NOMO-1 treated with DMSO at 0.1 percent for 48 hours (cell line): ENCODE results near the gene ADAM10.

Experiments
- DNase-seq: peaks from one replicate; lab custom pipeline; 2025; ENCODE audit not compliant: unreplicated experiment; lab: John Stamatoyannopoulos, UW

Gene ADAM10

GRCh38 chr15:58584789-58585461 lies 164.6 kb downstream of the ADAM10 start:
- no peak for DNase-seq

- DNase-seq = no peak
Measured at GRCh38 chr15:58583171-58583908, 166.2 kb downstream of the ADAM10 start.

GRCh38 chr15:58582160-58582559 lies 167.3 kb downstream of the ADAM10 start:
- no peak for DNase-seq

- DNase-seq = no peak
Measured at GRCh38 chr15:58576657-58577056, 172.8 kb downstream of the ADAM10 start.

GRCh38 chr15:58575045-58575786 lies 174.3 kb downstream of the ADAM10 start:
- no peak for DNase-seq

- DNase-seq = no peak
Measured at GRCh38 chr15:58574631-58575030, 174.9 kb downstream of the ADAM10 start.

GRCh38 chr15:58573270-58573669 lies 176.2 kb downstream of the ADAM10 start:
- DNase-seq = no peak

- DNase-seq = no peak
Measured at GRCh38 chr15:58572521-58572920, 177.0 kb downstream of the ADAM10 start.

GRCh38 chr15:58571491-58571890 lies 178.0 kb downstream of the ADAM10 start:
- no peak for DNase-seq

GRCh38 chr15:58569455-58569854 lies 180.1 kb downstream of the ADAM10 start:
- no peak for DNase-seq

- no peak for DNase-seq
Measured at GRCh38 chr15:58568157-58568571, 181.3 kb downstream of the ADAM10 start.

- DNase-seq = no peak
Measured at GRCh38 chr15:58566029-58566428, 183.5 kb downstream of the ADAM10 start.

- no peak for DNase-seq
Measured at GRCh38 chr15:58565619-58566018, 183.9 kb downstream of the ADAM10 start.

- no peak for DNase-seq
Measured at GRCh38 chr15:58564981-58565380, 184.5 kb downstream of the ADAM10 start.

- no peak for DNase-seq
Measured at GRCh38 chr15:58562135-58562534, 187.4 kb downstream of the ADAM10 start.

- no peak for DNase-seq
Measured at GRCh38 chr15:58561321-58561720, 188.2 kb downstream of the ADAM10 start.

- DNase-seq = no peak
Measured at GRCh38 chr15:58559904-58560588, 189.5 kb downstream of the ADAM10 start.

- no peak for DNase-seq
Measured at GRCh38 chr15:58558777-58559176, 190.7 kb downstream of the ADAM10 start.

GRCh38 chr15:58556541-58556940 lies 193.0 kb downstream of the ADAM10 start:
- no peak for DNase-seq

- DNase-seq = no peak
Measured at GRCh38 chr15:58556028-58556361, 193.5 kb downstream of the ADAM10 start.
